K562 (cell line): ENCODE measurements around the gene PNKD. TPM values are rescaled to one million over a fixed set of nuclear protein-coding genes. Genes with fewer than 3 reads are reported as not detected.

ENCODE experiments used
- ATAC-seq: fragments of 200-7000 bp; cut with Tn5 transposase; 3 replicates; pipeline ENCODE4 v1.9.1; 2020; ENCODE audit warnings: moderate library complexity
- BruUV-seq: library from RNA; stranded (reverse); fragments of 400-500 nt; replicated peaks from 2 replicates; lab custom pipeline; 2021; lab: Mats Ljungman, UMichigan
- CTCF ChIA-PET: fragments of 300-600 bp; formaldehyde crosslinking; extraction: SDS; loops from one replicate; lab custom pipeline; 2021; ENCODE audit warnings: low intra/inter-chr PET ratio; lab: Yijun Ruan, JAX
- POLR2A ChIA-PET: fragments of 300-600, 350-650 bp; sonication (Branson Sonifier 250); formaldehyde crosslinking; extraction: SDS; loops from one replicate; lab custom pipeline; 2021; ENCODE audit warnings: antibody characterized with exemption, inconsistent platforms; lab: Yijun Ruan, JAX
- DNase-seq, 4 experiments: peaks; one replicate each; pipeline versions ENCODE4 v3.0.0 to v3.0.0-alpha.2; 2011 to 2018; ENCODE audit warnings: low spot score in 3 of 4, mixed read lengths in 3 of 4; ENCODE audit errors: extremely low read depth in 1 of 4
- FAIRE-seq: peaks from 2 replicates; lab custom pipeline; 2011; peaks lifted over from hg19 to GRCh38; lab: Jason Lieb, UNC
- H2AFZ ChIP-seq: 2 replicates; pipeline ENCODE4 v1.6.0; 2011; ENCODE audit warnings: low read depth, low read length, control low read depth, inconsistent platforms
- H3K27ac ChIP-seq: fragments of 200-600 bp; 3 replicates; pipeline ENCODE4 v1.8.0; 2011; ENCODE audit warnings: low read depth, mild to moderate bottlenecking, control low read depth, inconsistent platforms, low read length, moderate library complexity, mixed read lengths; ENCODE audit errors: extremely low read depth
- H3K27me3 ChIP-seq, 2 experiments: fragments of 300-600 bp in 1 of 2; 2 replicates in 1 of 2; 3 replicates in 1 of 2; pipeline versions ENCODE4 v1.6.0 to v1.8.0; 2011; ENCODE audit warnings: inconsistent platforms in 2 of 2, low read length in 2 of 2, mild to moderate bottlenecking in 1 of 2, mixed read lengths in 1 of 2, moderate library complexity in 1 of 2; ENCODE audit not compliant: control insufficient read depth in 2 of 2, insufficient read depth in 2 of 2
- H3K36me3 ChIP-seq: fragments of 300-600 bp; 3 replicates; pipeline ENCODE4 v1.8.0; 2011; ENCODE audit warnings: mild to moderate bottlenecking, low read length, inconsistent platforms; ENCODE audit not compliant: control insufficient read depth, insufficient read depth
- H3K4me1 ChIP-seq, 2 experiments: fragments of 200-600 bp in 1 of 2; replicated peaks in 1 of 2; 2 replicates in 1 of 2; 3 replicates in 1 of 2; pipeline versions ENCODE4 v1.5.1 to v1.8.0; 2011; ENCODE audit warnings: inconsistent platforms in 2 of 2, low read length in 2 of 2, mild to moderate bottlenecking in 1 of 2, mixed read lengths in 1 of 2, moderate library complexity in 1 of 2; ENCODE audit not compliant: control insufficient read depth in 2 of 2, insufficient read depth in 2 of 2
- H3K4me2 ChIP-seq: 2 replicates; pipeline ENCODE4 v1.6.1; 2011; ENCODE audit warnings: low read length, control low read depth, inconsistent platforms, mixed read lengths; ENCODE audit not compliant: insufficient read depth
- H3K4me3 ChIP-seq: fragments of 200-600 bp; sonication (generic), shearing (Covaris generic); 2 replicates; pipeline ENCODE4 v1.5.1; 2016; ENCODE audit warnings: control low read depth, inconsistent platforms
- H3K79me2 ChIP-seq: fragments of 200-600 bp; 3 replicates; pipeline ENCODE4 v1.8.0; 2011; ENCODE audit warnings: low read length, inconsistent platforms; ENCODE audit not compliant: control insufficient read depth, insufficient read depth
- H3K9ac ChIP-seq, 2 experiments: 2 replicates each; pipeline versions ENCODE4 v1.6.0 to v1.6.1; 2011; ENCODE audit warnings: low read depth in 2 of 2, low read length in 2 of 2, control low read depth in 1 of 2, inconsistent platforms in 1 of 2, mild to moderate bottlenecking in 1 of 2, mixed read lengths in 1 of 2; ENCODE audit not compliant: insufficient read depth in 1 of 2
- H3K9me1 ChIP-seq: one replicate; pipeline ENCODE4 v1.6.0; 2011; ENCODE audit warnings: inconsistent platforms, mild to moderate bottlenecking, low read length, moderate library complexity; ENCODE audit not compliant: control insufficient read depth, insufficient read depth
- H3K9me3 ChIP-seq: replicated peaks from 2 replicates; pipeline ENCODE4 v1.5.1; 2011; ENCODE audit warnings: low read depth, low read length, inconsistent platforms; ENCODE audit not compliant: control insufficient read depth, insufficient read depth
- H4K20me1 ChIP-seq: replicated peaks from 2 replicates; pipeline ENCODE4 v1.6.1; 2011; ENCODE audit warnings: low read length, inconsistent platforms, mixed read lengths; ENCODE audit not compliant: control insufficient read depth, insufficient read depth
- JUND ChIP-seq, 2 experiments: IDR thresholded peaks; 2 replicates in 1 of 2; 3 replicates in 1 of 2; pipeline ENCODE4 v1.6.1; 2011; ENCODE audit warnings: borderline replicate concordance in 2 of 2, low read depth in 2 of 2, low read length in 2 of 2, improper control_type of control experiment in 1 of 2, missing biosample characterization in 1 of 2, missing genetic modification characterization in 1 of 2, missing genetic modification reagents in 1 of 2
- MGA ChIP-seq: fragments of 450-650 bp; IDR thresholded peaks from 2 replicates; pipeline ENCODE4 v1.6.1; 2016; ENCODE audit warnings: mild to moderate bottlenecking, moderate library complexity
- RB1 ChIP-seq: fragments of 450-650 bp; IDR thresholded peaks from 2 replicates; pipeline ENCODE4 v1.6.1; 2017; ENCODE audit warnings: low read depth, mild to moderate bottlenecking
- SRF ChIP-seq, 2 experiments: fragments of 250-450, 450-650 bp in 1 of 2; sonication (Bioruptor Pico) in 1 of 2; sonication (generic) in 1 of 2; formaldehyde crosslinking; IDR thresholded peaks; 2 replicates each; pipeline versions ENCODE4 v1.5.0 to v1.5.1; 2020 to 2022; ENCODE audit warnings: mild to moderate bottlenecking in 1 of 2, missing genetic modification reagents in 1 of 2
- ZNF639 ChIP-seq, 2 experiments: fragments of 200-800 bp in 1 of 2; sonication (Bioruptor generic) in 1 of 2; sonication (generic) in 1 of 2; formaldehyde crosslinking in 1 of 2; IDR thresholded peaks in 1 of 2; conservative IDR thresholded peaks in 1 of 2; 2 replicates each; pipeline versions ENCODE4 v1.5.0 to v1.6.1; 2016 to 2020; ENCODE audit warnings: missing compliant biosample characterization in 1 of 2, missing genetic modification characterization in 1 of 2, missing genetic modification reagents in 1 of 2
- WGBS: fragments of 100-300 bp; shearing (Covaris generic); methylation state at CpG from one replicate; pipeline ENCODE4 v1.1.6; 2016; ENCODE audit warnings: low coverage, mixed read lengths; ENCODE audit not compliant: insufficient coverage; ENCODE audit errors: missing lambda C conversion rate; 5-methylcytosine and 5-hydroxymethylcytosine counted together
- in situ Hi-C: fragments of 300-500 bp; cut with MboI; formaldehyde crosslinking; loops from 4 replicates; pipeline ENCODE4 v1.15.0; 2018; ENCODE audit warnings: inconsistent platforms, mixed read lengths
- intact Hi-C: fragments of 100-400 bp; cut with micrococcal nuclease; formaldehyde crosslinking; loops from 2 replicates; pipeline ENCODE4 v1.14.2; 2022
- polyA plus RNA-seq, 8 experiments: library from polyadenylated mRNA; depleted of rRNA in 4 of 8; stranded (reverse) in 5 of 8; unstranded in 3 of 8; fragments of >200 nt; fragmentation: Nextera tagmentation in 2 of 8; fragmentation: Illumina TruSeq in 1 of 8; extraction: Ambion mirVana in 2 of 8; extraction: Trizol in 1 of 8; gene quantifications; 2 replicates each; pipeline versions ENCODE4 v1.2.1 to v1.2.3, GENCODE V29; 2011 to 2014; ENCODE audit warnings: inconsistent platforms in 1 of 8, missing spikeins in 1 of 8
- total RNA-seq, 7 experiments: library from RNA; depleted of rRNA in 6 of 7; stranded (reverse); fragments of >200 nt in 6 of 7; fragmentation: Illumina TruSeq in 2 of 7; extraction: Trizol in 2 of 7; gene quantifications; 2 replicates each; pipeline versions ENCODE4 v1.2.1 to v1.2.3, GENCODE V29; 2011 to 2021; ENCODE audit warnings: low replicate concordance in 1 of 7

PNKD gene
- total and polyA plus RNA-seq, 9 of the 15 experiments (the other 6 are each of a cell fraction or from before 2014, with no cell fraction given) = 26.0 to 105 (median 60.1) TPM

GRCh38 chr2:218292048-218293014, 22.0 kb downstream of the PNKD start, which contains the start of gene TMBIM1:
TMBIM1 (minus strand) TSS chr2:218292503; CDS start chr2:218282141, 10,362 bp downstream.
- in situ Hi-C loops (no loop called here), intact Hi-C loops (loop anchor here (2.0 to 5.0 kb wide), 2 partner anchors 106 to 275 kb away; partner anchors contain the start of genes CNOT9, CTDSP1 and USP37)
- no peaks in the 10 kb centered on the region for H3K9me3 ChIP-seq
- peak within 1 kb of the TSS; percentile 88 for H3K27ac ChIP-seq
- H3K4me1 ChIP-seq = peaks cover 40 to 48% of the 10 kb centered on the region in 2 experiments
- BruUV-seq = TSS peak; percentile 39
- no peaks in the 10 kb centered on the region for H4K20me1 ChIP-seq
- WGBS = 4% methylated on average over 40 of the region's 63 CpGs
- ChIA-PET CTCF (no interaction called here), POLR2A (no interaction called here)
- peaks cover 3% of the 10 kb centered on the region for H3K9me1 ChIP-seq
- peak within 1 kb of the TSS; percentile 88 for H2AFZ ChIP-seq
- DNase-seq (peak; percentile 83 to 89 (median 86)), FAIRE-seq (no peak), ATAC-seq (peak; percentile 79)
- H3K4me2 ChIP-seq = peak within 1 kb of the TSS; percentile 94
- peaks cover 12% of the 10 kb centered on the region; the same call in 2 of the 3 replicates for H3K36me3 ChIP-seq
- H3K9ac ChIP-seq = peak within 1 kb of the TSS; percentile 82 to 92
- H3K4me3 ChIP-seq = peak within 1 kb of the TSS; percentile 62
- H3K27me3 ChIP-seq = no peaks in the 10 kb centered on the region
- peaks cover 50% of the 10 kb centered on the region for H3K79me2 ChIP-seq
- TF ChIP-seq MGA (peak; percentile 31; the same call in 1 of the 2 replicates), JUND (IDR thresholded peaks at IDR 0.05; ENCODE audit: borderline replicate concordance, low read depth, low read length) (no peak), JUND (tag; IDR thresholded peaks at IDR 0.05; ENCODE audit: borderline replicate concordance, low read depth, low read length) (no peak; the same call in 2 of the 3 replicates), RB1 (peak; percentile 95), ZNF639 (CRISPR knock-in tag; conservative IDR thresholded peaks at IDR 0.05 in 1 of 2, IDR thresholded peaks at IDR 0.05 in 1 of 2) (no peak), SRF (CRISPR knock-in tag; IDR thresholded peaks at IDR 0.05) (no peak)
